Right hindlimb (tissue), 1 donor: ENCODE data around the gene LCMT2.
"Not testable (repeated sequence)": the region's sequence is repeated elsewhere in the genome, so short reads cannot be mapped to it uniquely, and the experiment has no call there.

Experiments
- DNase-seq: peaks from one replicate; pipeline ENCODE4 v3.0.0-alpha.2; 2018

LCMT2 gene

DNA sequence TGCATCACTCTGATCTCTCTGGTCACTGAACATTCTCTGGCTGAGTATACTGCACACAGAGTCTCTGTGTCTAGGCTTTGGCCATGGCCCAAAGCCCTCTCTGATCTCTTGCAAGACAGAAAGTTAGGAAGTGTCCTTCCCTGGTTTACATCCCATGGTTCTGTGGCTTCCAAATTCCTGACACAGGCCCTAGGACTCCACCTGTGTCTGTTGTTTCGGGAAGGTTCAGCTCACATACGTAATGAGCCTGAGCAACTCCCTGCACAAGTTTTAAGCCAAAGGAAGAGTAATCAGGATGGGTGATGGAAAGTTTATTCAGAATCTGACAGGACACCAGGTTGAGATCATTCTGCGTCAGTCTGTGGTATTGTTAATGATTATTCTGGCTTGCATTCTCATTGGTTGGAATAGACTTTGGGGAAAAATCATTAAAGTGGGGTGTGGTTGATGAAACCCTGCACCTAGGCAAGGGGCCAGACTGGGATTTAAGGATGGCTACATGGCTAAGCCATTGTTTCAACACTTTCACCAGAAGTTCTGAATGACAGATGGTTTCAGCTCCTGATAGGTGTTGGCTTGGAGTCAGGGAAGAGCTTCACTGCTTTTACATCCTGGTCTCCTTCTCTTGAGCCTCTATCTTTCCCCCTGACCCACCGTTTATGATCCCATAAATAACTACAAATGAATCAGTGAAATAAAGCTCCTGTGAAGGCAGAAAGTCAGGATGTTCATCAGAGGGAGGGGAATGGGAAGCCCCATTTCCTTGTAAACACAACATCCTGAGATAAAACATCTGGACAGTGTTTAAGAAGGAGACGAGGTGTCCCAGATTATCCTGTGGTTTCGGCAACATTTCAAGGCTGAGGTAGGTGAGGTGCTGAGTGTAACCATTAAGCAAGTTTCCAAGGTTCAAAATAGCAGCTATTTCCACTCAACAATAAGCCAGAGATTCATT, 14.1 kb downstream of the LCMT2 start:
- DNase-seq = peak; percentile 21

DNA sequence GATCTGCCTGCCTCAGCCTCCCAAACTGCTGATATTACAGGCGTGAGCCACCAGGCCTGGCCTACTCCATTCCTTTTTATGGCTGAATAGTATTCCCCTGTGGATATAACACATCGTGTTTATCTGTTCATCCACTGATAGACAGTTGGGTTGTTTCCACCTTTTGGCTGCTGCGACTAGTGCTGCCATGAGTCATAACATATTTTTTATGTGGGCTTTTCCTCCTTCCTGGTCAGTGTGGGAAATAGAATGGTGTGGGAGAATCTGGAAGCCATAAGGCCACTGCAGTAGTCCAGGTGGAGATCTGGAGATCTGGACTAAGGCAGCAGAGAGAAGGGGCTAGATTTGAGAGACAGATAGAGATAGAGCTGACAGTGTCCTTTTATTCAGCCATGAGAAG, 16.2 kb downstream of the LCMT2 start:
- DNase-seq = no peak

- DNase-seq = no peak
Observed at GRCh38 chr15:43312378-43312777, 18.0 kb downstream of the LCMT2 start.

GRCh38 chr15:43302205-43302817, 28.1 kb downstream of the LCMT2 start, which contains the start of gene TGM7:
TSS of gene TGM7 (minus strand) at chr15:43302255.
- DNase-seq = no peak

DNA sequence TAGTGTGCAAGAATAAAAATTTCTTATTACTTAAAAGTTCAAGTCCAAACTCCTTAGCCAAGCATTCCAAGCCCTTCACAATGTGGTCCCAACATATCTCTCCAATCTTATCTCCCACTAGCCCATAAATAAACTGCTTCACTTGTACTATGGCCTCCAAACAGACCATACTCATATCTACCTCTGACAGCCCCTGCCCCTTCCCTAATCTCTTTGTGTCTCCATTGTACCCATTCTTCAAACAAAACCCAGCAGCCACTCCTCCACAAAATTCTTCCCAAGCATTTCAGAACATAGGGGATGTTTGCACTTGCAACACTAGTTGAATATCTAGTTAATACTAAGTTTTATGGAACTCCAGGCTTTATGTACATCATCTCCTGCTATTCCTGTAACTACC, 30.5 kb downstream of the LCMT2 start:
- no peak for DNase-seq

DNA sequence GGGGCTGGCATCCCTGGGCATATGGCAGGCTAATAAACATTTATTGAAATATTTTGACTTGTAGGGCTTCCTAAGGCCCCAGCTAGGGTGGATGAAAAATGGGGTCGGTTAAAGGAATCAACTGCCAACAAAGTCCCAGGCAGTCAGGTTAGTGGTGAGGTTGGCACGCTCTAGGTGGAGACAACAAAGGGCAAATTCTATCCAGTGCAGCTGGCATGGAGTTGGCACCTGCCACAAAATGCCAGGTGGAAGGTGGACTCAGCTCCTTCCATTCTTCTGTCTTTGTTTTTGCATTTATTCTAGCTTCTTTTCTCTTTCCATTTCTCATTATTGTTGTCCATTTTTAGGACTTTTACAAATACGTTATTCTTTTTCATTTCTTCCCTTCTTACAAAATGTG, 31.0 kb downstream of the LCMT2 start:
- DNase-seq = no peak

DNA sequence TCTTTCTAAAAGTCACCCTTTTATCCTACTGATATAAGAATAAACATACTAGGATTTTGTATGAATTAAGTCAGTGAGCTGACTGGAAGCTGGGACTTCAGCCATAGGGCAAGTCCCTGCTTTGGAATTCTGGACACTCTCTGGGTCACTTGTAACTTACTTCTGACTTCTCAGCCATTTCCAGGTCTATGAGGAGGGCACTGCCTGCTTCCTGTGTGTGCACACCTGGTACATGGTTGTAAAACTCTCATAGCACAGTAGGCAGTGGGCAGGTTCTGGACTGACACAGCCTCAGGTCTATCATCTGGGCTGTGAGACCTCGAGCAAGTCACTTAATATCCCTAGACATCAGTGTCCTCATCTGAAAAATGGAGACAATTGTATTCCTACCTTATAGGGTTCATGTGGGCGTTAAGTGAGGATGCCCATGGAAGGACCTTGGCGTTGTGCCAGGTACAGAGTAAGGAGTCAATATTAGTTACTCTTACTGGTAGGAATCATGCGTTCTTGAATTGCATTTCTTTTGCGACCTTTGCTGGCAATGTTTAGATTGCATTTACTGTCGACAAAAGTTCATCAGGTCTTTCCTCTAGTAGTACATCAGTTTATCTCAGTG, 36.2 kb downstream of the LCMT2 start:
- DNase-seq = no peak

- DNase-seq = no peak
Observed at GRCh38 chr15:43293432-43293831, 36.9 kb downstream of the LCMT2 start.

- no peak for DNase-seq
Observed at GRCh38 chr15:43292375-43293078, 37.8 kb downstream of the LCMT2 start.

GRCh38 chr15:43289656-43290055, 40.7 kb downstream of the LCMT2 start:
- DNase-seq = not testable (repeated sequence)

- no peak for DNase-seq
Observed at GRCh38 chr15:43287254-43287653, 43.1 kb downstream of the LCMT2 start.

DNA sequence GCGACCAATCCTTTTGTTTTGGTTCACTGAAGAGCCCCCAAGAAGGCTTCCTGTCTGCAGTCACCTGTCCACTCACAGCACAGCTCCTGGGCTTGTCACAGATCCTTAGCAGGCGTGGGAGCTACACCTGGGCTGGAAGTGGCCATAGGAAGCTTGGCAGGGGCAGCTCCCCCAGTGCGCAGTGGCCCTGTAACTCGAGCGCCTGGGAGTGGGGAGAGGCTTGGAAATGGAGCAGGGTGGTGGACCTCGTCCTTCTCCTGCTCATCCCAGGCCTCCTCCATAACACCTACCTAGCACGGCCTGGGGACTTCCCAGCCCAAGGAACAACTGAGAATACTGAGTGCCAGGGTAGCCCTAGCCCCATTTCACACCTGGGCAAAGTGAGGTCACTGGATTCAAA, 44.3 kb downstream of the LCMT2 start:
- DNase-seq = no peak

DNA sequence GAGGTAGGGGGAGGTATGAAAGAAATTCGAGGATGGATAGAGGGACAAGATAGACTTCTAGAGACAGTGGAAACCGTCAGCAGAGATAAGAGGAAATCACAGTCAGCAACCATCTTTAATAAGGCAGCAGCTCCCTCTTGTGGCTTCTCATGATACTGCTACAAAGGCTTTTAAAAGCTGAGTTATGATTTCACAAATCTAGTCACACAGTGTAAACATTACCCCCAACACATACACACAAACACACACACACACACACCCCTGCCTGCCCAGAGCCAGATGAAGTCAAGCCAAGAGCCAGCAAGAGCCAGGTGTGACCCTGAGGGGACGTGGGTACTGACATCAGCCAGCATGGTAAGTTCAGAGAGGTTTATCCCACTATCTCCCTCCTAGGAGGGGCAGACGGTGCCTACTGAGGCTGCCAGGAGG, 44.8 kb downstream of the LCMT2 start:
- DNase-seq = peak; percentile 33

GRCh38 chr15:43283526-43283925, 46.8 kb downstream of the LCMT2 start:
- DNase-seq = no peak

DNA sequence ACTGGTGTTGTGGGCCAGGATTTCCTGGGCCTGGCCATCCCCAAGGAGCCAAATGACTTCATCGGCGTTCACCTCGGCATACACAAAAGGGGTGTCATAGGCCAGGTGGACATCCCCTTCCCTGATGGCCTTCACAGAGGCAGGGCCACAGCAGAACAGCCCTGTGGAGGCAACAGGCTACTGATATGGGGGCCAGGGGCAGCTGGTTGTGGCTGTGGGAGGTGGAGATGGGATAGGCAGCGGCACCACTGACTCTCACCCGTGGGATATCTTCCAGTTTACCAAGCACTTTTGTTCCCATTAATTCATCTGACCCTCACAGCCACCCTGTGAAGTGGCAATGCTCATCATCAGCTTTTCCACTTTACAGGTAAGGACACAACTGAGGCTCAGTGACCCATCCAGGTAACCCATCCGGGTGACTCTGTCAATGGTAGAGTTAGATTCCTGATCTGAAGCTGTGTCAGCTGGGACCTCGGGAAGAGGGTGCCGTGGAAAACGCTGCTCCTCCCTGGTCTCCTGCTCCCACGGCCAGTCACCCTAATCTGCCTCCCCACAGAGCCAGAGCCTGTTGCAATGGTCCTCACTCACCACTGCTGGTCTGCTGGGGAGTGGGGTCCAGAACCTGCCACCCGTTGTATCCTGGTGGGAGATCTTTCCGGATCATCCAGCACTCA, 48.3 kb downstream of the LCMT2 start:
- DNase-seq = no peak

GRCh38 chr15:43280996-43281395, 49.4 kb downstream of the LCMT2 start:
- DNase-seq = no peak

DNA sequence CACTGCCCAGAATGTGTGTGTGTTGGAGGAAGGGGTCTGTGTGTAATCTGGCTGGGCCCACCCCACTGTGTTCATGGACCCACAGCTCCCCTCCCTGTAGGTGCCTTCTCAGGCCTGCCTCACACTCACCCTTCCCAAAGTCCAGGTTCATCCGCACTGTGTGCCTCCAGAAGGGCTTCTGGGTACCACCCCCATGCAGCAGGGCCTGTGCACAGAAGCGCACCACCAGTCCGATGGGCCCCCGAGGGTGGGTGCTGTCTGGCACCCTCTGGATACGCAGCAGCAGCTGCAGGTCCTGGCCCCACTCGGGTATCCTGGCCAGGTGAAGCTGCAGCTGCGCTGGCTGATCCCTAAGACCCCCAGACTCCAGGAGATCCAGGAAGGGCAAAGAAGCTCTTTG, 50.9 kb downstream of the LCMT2 start:
- DNase-seq = no peak

- DNase-seq = no peak
Observed at GRCh38 chr15:43278869-43279268, 51.5 kb downstream of the LCMT2 start.

DNA sequence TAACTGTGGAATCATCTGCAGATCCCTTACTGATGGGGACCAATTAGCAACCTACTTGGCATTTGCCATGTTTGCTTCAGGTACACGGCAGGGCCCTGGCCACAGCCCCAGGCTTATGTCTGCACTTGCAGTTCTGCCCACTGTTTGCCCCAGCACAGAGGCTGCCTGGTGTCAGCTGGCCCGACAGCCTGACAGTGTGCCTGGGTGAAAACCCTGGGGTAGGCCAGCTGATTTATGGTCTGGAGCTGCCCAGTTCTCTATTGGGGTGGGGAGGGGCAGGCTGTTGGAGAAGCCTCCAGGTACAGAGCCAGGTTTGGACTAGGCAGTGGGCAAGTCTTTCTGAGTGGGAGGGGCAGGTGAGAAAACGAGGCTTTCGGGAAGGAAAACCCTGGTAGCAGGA, 52.5 kb downstream of the LCMT2 start:
- no peak for DNase-seq

- DNase-seq = no peak
Observed at GRCh38 chr15:43277231-43277823, 53.0 kb downstream of the LCMT2 start.

GRCh38 chr15:43276563-43277200, 53.7 kb downstream of the LCMT2 start:
- DNase-seq = no peak
